Stimulated activated CD8-positive, alpha-beta memory T cell treated with anti-CD3 and anti-CD28 coated beads, Interleukin-4, amount 100 ng/mL, for 48 hours (primary cell): ENCODE results near the gene TSHB.

Experiments
- DNase-seq: peaks from one replicate; pipeline ENCODE4 v3.0.0-alpha.2; 2020

The TSHB gene

GRCh38 chr1:115062542-115063004, 32.9 kb downstream of the TSHB start:
- DNase-seq, result peak; percentile 86

- DNase-seq, result no peak
Observed at GRCh38 chr1:115063228-115063901, 33.7 kb downstream of the TSHB start.

- no peak for DNase-seq
Observed at GRCh38 chr1:115064461-115064860, 34.8 kb downstream of the TSHB start.

- DNase-seq, result no peak
Observed at GRCh38 chr1:115065021-115065420, 35.4 kb downstream of the TSHB start.

- DNase-seq, result no peak
Observed at GRCh38 chr1:115067161-115067859, 37.7 kb downstream of the TSHB start.

- DNase-seq, result no peak
Observed at GRCh38 chr1:115068826-115069585, 39.4 kb downstream of the TSHB start.

- no peak for DNase-seq
Observed at GRCh38 chr1:115069659-115070308, 40.2 kb downstream of the TSHB start.

GRCh38 chr1:115071012-115071664, 41.5 kb downstream of the TSHB start:
- DNase-seq, result no peak

GRCh38 chr1:115073298-115074087, 43.9 kb downstream of the TSHB start:
- peak; percentile 53 for DNase-seq

- DNase-seq, result no peak
Observed at GRCh38 chr1:115074839-115075534, 45.4 kb downstream of the TSHB start.

GRCh38 chr1:115076384-115076915, 46.8 kb downstream of the TSHB start:
- DNase-seq, result no peak

GRCh38 chr1:115077286-115077983, 47.8 kb downstream of the TSHB start:
- DNase-seq, result no peak

GRCh38 chr1:115077984-115078330, 48.3 kb downstream of the TSHB start:
- DNase-seq, result no peak

- DNase-seq, result no peak
Observed at GRCh38 chr1:115078708-115079107, 49.1 kb downstream of the TSHB start.

GRCh38 chr1:115082949-115083348, 53.3 kb downstream of the TSHB start:
- no peak for DNase-seq
